Epithelial cell of prostate (primary cell): ENCODE data around the gene MEF2C.

ENCODE experiments used
- DNase-seq: peaks from one replicate; pipeline ENCODE4 v3.0.0-alpha.2; 2011; ENCODE audit warnings: low read depth, low spot score
- H3K27ac ChIP-seq: fragments of 450-650 bp; 2 replicates; pipeline ENCODE4 v1.5.1; 2017; ENCODE audit warnings: mild to moderate bottlenecking

Gene MEF2C

GRCh38 chr5:88669371-88670050 lies 213.5 kb downstream of the MEF2C start:
- DNase-seq, result no peak
- no peak overlapping the region for H3K27ac ChIP-seq

DNA sequence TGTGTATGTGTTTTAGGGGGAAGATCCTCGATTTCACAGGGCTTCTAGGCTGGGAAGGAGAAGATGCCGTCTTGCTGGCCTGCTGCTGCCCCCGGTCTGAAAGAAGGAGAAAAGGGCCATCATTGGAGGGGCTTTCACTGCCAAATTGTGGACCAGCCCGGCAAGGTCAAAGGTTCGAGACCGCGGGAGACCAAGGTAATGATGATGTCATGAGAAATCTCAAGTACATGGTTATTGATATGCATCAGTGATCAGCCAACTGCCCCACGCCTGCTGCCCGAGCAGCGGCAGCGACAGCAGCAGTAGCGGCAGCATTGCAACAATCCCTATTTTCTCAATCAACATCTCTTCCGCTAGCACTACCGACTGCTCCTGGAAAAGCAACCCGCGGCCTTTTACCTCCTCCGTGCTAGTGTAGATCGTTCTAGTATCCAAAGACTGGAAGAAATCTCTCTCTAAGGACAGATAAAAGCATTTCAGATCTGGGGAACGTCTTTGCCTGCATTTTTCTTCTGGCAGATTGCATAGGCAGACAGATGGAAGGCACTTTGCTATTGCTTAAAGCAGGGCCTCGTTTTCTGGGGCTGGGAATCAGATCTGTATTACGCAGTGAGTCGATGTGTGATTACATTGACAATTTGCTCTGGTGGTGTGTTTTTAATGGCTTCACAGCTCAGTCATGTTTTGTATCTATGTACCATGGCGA lies 215.3 kb downstream of the MEF2C start:
- no peak overlapping the region for H3K27ac ChIP-seq

More for the DNA sequence above, 215.3 kb downstream of the MEF2C start:
- no peak for DNase-seq
